Fibroblast of peridontal ligament (primary cell): ENCODE measurements around the gene CKMT1A.
A peak's percentile ranks its signal among the peaks of the same experiment; 100 is the strongest.

Source experiments
- DNase-seq: peaks from one replicate; pipeline ENCODE4 v3.0.0-alpha.2; 2010; ENCODE audit errors: extremely low read depth

The CKMT1A gene

GRCh38 chr15:43748376-43748775 lies 54.7 kb downstream of the CKMT1A start:
- DNase-seq = peak; percentile 35
